DMS153 treated with DMSO at 0.1 percent for 48 hours (cell line): ENCODE measurements around the gene NEUROD1.
A peak's percentile ranks its signal among the peaks of the same experiment; 100 is the strongest.

Source experiments
- DNase-seq: peaks from one replicate; lab custom pipeline; 2025; ENCODE audit not compliant: unreplicated experiment; lab: John Stamatoyannopoulos, UW

The NEUROD1 gene

DNA sequence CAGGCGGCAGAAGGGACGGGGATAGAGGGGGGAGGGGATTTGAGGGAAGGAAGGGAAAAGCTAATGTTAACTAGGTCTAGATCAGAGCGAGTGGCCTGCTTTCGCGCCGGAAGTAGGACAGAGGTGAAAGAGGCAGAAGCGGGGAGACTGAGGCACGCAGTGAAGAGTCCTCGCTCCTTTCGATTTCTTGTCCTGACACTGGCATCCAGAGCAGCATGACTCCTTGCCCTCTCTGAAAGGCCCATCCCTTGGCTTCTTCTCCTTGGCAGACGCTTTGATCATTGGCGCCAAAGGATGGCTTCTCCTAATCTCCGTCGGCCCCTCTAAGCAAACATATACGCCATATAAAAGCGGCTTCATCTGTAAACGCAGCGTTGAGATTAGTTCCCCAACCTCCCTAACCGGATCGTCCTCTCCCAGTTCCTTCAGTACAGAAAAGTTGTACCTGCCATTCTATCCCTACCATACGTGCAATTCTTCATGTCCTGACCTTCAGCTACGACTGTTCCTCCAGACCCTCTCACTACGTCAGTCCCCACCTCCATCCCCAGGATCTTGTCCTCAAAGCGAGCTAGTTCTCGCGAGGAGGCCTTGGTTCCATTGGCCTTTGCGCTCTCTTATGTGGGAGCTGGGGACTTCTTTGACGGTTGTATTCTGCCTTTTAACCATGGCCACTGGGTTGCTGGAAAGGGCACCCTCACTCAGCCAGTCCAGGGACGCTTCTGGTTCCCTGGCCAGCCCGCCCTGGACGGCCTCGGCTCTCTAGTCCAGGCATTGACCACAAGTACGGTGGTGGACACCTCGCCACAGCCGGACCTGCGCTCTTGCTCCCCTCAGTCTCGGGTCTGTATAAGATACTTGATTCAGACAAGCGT, 857 bp upstream of the NEUROD1 start:
- no peak for DNase-seq

GRCh38 chr2:181679544-181679979, 755 bp downstream of the NEUROD1 start:
- DNase-seq, result peak; percentile 36

DNA sequence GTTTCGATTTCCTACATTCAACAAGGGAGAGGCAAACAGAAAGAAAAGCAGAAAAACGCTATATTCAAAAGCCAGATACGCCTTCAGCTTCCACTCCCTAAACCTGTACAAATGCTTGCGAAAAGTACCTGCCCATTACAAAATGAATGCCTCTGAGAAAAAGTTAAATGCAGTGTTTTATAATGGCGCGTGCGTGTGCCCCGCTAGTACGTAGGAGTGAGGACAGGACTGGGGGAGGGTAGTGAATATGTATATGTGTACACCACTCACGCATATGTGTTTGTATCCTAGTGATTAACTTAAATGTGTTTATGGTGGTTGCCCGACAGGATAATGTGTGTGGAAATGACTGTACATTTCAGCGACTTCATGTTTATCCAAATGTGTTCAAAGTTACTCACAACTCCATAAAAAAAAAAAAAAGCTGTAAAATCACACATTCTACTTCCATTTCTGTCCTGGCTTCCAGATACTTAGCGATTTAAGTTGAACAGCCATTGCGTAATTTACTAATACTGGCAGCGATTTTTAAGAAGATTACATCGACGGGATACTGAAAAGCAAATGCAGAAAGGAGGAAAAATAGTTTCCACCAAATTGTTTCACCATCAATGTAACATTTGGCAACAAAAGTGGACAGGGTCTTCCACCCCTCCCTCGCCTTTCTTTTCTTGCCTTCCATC, 1.3 kb downstream of the NEUROD1 start:
- DNase-seq, result no peak

GRCh38 chr2:181677912-181678586, 2.3 kb downstream of the NEUROD1 start:
- DNase-seq, result peak; percentile 20

- DNase-seq, result no peak
Measured at GRCh38 chr2:181675254-181675653, 5.1 kb downstream of the NEUROD1 start.

DNA sequence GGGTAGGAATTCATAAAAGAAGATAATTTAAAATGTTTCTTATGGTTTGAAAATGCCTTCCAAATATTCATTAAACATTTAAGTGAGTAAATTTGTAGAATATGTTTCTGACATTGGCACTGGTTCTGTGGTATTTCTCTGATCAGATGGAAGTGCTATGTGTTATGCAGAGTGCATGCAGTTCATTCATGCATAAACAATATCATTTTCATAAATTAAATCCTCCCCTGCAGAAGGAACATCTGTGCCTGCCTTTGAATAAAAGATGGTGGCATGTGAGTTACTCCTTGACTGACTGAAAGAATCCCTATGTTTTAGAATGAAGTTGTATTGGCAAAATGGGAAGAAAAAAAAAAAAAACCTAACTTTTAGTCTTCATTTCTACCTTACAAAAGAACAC, 5.9 kb downstream of the NEUROD1 start:
- DNase-seq, result no peak

- no peak for DNase-seq
Measured at GRCh38 chr2:181673173-181673572, 7.1 kb downstream of the NEUROD1 start.

GRCh38 chr2:181672255-181673008, 7.9 kb downstream of the NEUROD1 start:
- DNase-seq, result no peak

- DNase-seq, result no peak
Measured at GRCh38 chr2:181670632-181671031, 9.7 kb downstream of the NEUROD1 start.

GRCh38 chr2:181667234-181667633, 13.1 kb downstream of the NEUROD1 start:
- DNase-seq, result no peak

- no peak for DNase-seq
Measured at GRCh38 chr2:181662287-181662686, 18.0 kb downstream of the NEUROD1 start.

DNA sequence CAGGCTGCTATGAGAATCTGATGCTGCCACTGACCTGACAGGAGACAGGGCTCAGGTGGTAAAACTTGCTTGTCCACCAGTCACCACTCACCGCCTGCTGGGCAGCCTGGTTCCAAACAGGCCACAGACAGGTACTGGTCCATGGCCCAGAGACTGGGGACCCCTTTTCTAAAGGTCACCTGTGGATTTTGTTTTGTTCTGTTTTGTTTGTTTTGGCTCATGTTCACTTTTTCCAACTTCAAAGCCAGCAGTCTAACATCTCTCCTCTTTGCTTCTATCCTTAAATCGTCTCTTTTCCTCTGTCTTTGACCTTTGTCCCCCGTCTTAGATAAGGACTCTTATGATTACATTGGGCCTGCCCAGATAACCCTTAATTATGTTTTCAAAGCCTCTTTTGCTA, 20.1 kb downstream of the NEUROD1 start:
- DNase-seq, result no peak

- no peak for DNase-seq
Measured at GRCh38 chr2:181658444-181658843, 21.9 kb downstream of the NEUROD1 start.

GRCh38 chr2:181657379-181657778, 22.9 kb downstream of the NEUROD1 start:
- no peak for DNase-seq

- DNase-seq, result no peak
Measured at GRCh38 chr2:181656450-181657291, 23.6 kb downstream of the NEUROD1 start, which contains the start of gene CERKL. Gene CERKL, minus strand, starts transcription at chr2:181657105. Its CDS starts 99 bp downstream, at chr2:181657006.

- DNase-seq, result no peak
Measured at GRCh38 chr2:181655519-181655918, 24.8 kb downstream of the NEUROD1 start.

GRCh38 chr2:181649436-181649979, 30.8 kb downstream of the NEUROD1 start:
- no peak for DNase-seq

DNA sequence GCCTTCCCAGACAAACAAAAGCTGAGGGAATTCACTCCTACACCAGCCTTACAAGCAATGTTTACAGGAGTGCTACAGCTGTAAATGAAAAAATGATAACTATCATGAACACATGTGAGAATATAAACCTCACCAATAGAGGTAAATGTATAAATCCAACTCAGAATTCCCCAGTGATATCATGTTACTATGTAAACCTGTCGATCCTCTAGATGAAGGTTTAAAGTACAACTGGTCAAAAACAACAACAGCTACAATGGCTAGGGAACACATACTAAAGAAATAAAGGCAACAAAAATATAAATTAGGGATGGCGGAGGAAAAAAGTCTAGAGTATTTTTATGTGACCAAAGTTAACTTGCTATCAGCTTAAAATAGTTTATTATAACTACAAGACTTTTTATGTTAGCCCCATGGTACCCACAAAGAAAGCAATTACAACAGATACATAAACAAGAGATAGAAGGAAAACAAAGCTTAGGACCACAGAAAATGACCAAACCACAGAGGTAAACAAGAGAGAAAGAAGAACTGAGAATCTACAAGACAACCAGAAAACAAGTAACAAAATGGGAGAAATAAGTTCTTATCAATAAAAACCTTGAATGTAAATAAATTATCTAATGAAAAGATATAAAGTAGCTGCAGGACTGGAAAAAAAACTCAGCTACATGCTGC, 31.7 kb downstream of the NEUROD1 start:
- DNase-seq, result no peak

DNA sequence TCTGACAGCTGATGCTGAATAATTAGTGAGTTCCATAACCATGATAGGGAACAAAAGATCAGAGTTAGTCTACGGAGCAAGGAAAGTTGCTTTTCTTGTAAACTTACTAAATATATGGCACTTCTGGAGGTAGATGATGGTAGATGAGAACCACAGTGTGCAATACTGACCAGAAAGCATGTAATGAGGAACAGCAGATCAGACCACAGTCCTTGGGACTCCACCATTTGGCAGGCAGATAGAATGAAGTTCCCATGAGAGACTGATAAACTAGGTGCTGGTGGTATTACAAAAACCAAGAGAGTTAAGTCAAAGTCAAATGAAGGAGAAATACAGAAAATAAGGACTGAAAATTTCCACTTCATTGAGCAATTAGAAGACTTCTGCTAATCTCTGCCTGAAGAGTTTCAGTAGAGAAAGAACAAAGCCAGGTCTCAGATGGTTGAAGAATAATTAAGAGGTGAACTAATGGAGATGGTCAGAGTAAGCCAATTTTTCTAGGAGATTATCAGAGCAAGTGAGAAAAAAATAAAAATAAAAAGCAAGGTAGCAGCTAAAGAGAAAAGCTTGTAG, 33.8 kb downstream of the NEUROD1 start:
- no peak for DNase-seq
